Measurements from ENCODE around the gene SPINT3. TPM values are rescaled to one million over a fixed set of nuclear protein-coding genes. Genes with fewer than 3 reads are reported as not detected.

Gene SPINT3
- total RNA-seq, 4 donors from 2014 or later, result not detected

DNA sequence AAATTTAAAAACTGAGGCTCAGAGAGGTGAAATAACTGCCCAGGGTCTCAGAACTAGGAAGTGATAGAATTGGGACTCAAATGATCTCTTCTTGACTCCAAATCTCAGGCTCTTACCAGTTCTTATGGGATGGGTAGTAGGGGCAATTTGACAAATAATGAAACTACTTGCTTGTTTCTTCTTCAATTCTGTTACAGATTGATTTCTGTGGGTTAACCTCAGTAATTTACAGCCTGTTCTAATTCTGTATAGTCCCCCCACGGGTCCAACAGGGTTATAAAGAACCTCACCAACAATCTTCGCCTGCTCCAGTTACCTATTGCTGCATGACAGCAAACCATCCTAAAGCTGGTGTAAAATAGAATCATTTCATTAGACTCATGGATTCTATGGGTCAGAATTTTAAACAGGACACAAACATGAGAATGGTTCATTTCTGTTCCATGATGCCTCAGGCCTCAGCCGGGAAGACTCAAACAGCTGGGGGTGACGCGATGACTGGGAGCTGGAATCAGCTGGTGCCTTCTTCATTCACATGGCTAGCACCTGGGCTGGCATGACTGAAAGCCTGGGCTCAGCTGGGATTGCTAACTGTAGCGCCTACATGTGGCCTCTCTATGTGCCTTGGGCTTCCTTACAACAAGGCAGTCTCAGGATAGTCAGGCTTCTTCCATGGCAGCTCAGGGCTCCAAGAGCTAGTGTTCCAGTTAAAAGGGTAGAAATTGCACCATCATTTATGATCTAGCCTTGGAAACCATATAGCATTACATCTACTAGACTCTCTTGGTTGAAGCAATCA, 52.5 kb downstream of the SPINT3 start:
- no peak for DNase-seq

More for the DNA sequence above, 52.5 kb downstream of the SPINT3 start:
- Histone ChIP-seq H3K27ac (no peak overlapping the region), H3K27me3 (peaks cover 0 to 45% (median 0%) of the 10 kb centered on the region in 4 donors), H3K4me1 (no peaks in the 10 kb centered on the region), H3K9me3 (no peaks in the 10 kb centered on the region), H3K36me3 (no peaks in the 10 kb centered on the region), H3K4me3 (no peak overlapping the region)
- no peak for TF ChIP-seq POLR2A (IDR thresholded peaks at IDR 0.05)
- TF ChIP-seq, protein P1, sequence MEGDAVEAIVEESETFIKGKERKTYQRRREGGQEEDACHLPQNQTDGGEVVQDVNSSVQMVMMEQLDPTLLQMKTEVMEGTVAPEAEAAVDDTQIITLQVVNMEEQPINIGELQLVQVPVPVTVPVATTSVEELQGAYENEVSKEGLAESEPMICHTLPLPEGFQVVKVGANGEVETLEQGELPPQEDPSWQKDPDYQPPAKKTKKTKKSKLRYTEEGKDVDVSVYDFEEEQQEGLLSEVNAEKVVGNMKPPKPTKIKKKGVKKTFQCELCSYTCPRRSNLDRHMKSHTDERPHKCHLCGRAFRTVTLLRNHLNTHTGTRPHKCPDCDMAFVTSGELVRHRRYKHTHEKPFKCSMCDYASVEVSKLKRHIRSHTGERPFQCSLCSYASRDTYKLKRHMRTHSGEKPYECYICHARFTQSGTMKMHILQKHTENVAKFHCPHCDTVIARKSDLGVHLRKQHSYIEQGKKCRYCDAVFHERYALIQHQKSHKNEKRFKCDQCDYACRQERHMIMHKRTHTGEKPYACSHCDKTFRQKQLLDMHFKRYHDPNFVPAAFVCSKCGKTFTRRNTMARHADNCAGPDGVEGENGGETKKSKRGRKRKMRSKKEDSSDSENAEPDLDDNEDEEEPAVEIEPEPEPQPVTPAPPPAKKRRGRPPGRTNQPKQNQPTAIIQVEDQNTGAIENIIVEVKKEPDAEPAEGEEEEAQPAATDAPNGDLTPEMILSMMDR (IDR thresholded peaks at IDR 0.05), result no peak
- 68 to 89% methylated on average over 3 to 4 of the region's 6 CpGs for WGBS, 2 donors
- intact Hi-C loops (cut with DNase I), result loop anchor here (10.0 kb wide), 1 partner anchor 312 kb away; no protein-coding TSS in a partner anchor

Small RNAs within 50 kb of the gene (small RNA-seq; reads per million reads assigned to genes)
- gene AL031663.1, result 0 reads per million in 4 donors
- gene HSPD1P21, result 0 reads per million in 4 donors
- 0 reads per million in 4 donors for gene RNA5SP485

Other genes starting within 250 kb of the SPINT3 start
- gene RBPJL, start 208.8 kb downstream of the SPINT3 start, total RNA-seq, result not detected
- under 1 TPM in 2 of 4 donors, not detected in 2; 0.09 to 0.68 TPM for gene MATN4, start 207.3 kb downstream of the SPINT3 start, total RNA-seq
- 100 to 1,000 TPM in 3 of 4 donors, 10 to 100 TPM in 1; 88.1 to 174 (median 120) TPM for gene SDC4, start 167.2 kb downstream of the SPINT3 start, total RNA-seq
- gene SYS1, start 152.5 kb downstream of the SPINT3 start, total RNA-seq, result 10 to 100 TPM; 22.3 to 32.4 (median 27.0) TPM
- not detected for gene TP53TG5, start 137.3 kb downstream of the SPINT3 start, total RNA-seq
- 10 to 100 TPM; 14.1 to 39.3 (median 32.2) TPM for gene DBNDD2, start 107.3 kb downstream of the SPINT3 start, total RNA-seq
- 10 to 100 TPM; 38.6 to 48.1 (median 44.0) TPM for gene PIGT, start 99.5 kb downstream of the SPINT3 start, total RNA-seq
- 10 to 100 TPM in 1 of 4 donors, under 1 TPM in 1, not detected in 2; 0.99 to 37.7 TPM for gene WFDC2, start 45.9 kb downstream of the SPINT3 start, total RNA-seq
- gene WFDC6, start 23.9 kb upstream of the SPINT3 start, total RNA-seq, result not detected
- gene EPPIN, start 31.8 kb upstream of the SPINT3 start, total RNA-seq, result not detected
- gene WFDC8, start 63.7 kb upstream of the SPINT3 start, total RNA-seq, result not detected
- gene WFDC10A, start 114.1 kb upstream of the SPINT3 start, total RNA-seq, result not detected
- not detected for gene WFDC9, start 115.7 kb upstream of the SPINT3 start, total RNA-seq
- not detected for gene WFDC11, start 154.6 kb upstream of the SPINT3 start, total RNA-seq
- gene WFDC13, start 186.4 kb upstream of the SPINT3 start, total RNA-seq, result not detected
- not detected for gene WFDC10B, start 189.4 kb upstream of the SPINT3 start, total RNA-seq
- not detected for gene SPINT4, start 206.7 kb upstream of the SPINT3 start, total RNA-seq